Ishikawa (cell line): Measurements from ENCODE around the gene A3GALT2.

Source experiments
- CEBPB ChIP-seq: IDR thresholded peaks from 2 replicates; pipeline ENCODE4 v1.6.1; 2012
- CREB1 ChIP-seq: IDR thresholded peaks from 2 replicates; pipeline ENCODE4 v1.6.1; 2012; ENCODE audit warnings: low read depth
- EGR1 ChIP-seq: IDR thresholded peaks from 2 replicates; pipeline ENCODE4 v1.6.1; 2012
- EP300 ChIP-seq: IDR thresholded peaks from 2 replicates; pipeline ENCODE4 v1.6.1; 2012; ENCODE audit warnings: borderline replicate concordance
- FOXM1 ChIP-seq: IDR thresholded peaks from 2 replicates; pipeline ENCODE4 v1.6.1; 2012; ENCODE audit warnings: low read depth, borderline replicate concordance
- MAX ChIP-seq: IDR thresholded peaks from 2 replicates; pipeline ENCODE4 v1.6.1; 2012
- NFIC ChIP-seq: IDR thresholded peaks from 2 replicates; pipeline ENCODE4 v1.6.1; 2012
- RAD21 ChIP-seq: IDR thresholded peaks from 2 replicates; pipeline ENCODE4 v1.6.1; 2012; ENCODE audit warnings: low read depth
- REST ChIP-seq: IDR thresholded peaks from 2 replicates; pipeline ENCODE4 v1.6.1; 2012; ENCODE audit warnings: low read depth, mild to moderate bottlenecking
- TCF12 ChIP-seq: IDR thresholded peaks from 2 replicates; pipeline ENCODE4 v1.6.1; 2012; ENCODE audit warnings: low read depth
- TEAD4 ChIP-seq: IDR thresholded peaks from 2 replicates; pipeline ENCODE4 v1.6.1; 2012
- USF1 ChIP-seq: IDR thresholded peaks from 2 replicates; pipeline ENCODE4 v1.6.1; 2012
- YY1 ChIP-seq: IDR thresholded peaks from 2 replicates; pipeline ENCODE4 v1.6.1; 2012; ENCODE audit warnings: low read depth
- ZBTB7A ChIP-seq: IDR thresholded peaks from 2 replicates; pipeline ENCODE4 v1.6.1; 2012; ENCODE audit warnings: low read depth

GRCh38 chr1:33332881-33333280 is 12.0 kb upstream of the A3GALT2 start:
- TF ChIP-seq REST (no peak), RAD21 (no peak), YY1 (no peak), EP300 (no peak), CREB1 (no peak), MAX (no peak), TEAD4 (no peak), TCF12 (no peak), NFIC (no peak), CEBPB (no peak), FOXM1 (no peak), ZBTB7A (no peak), EGR1 (no peak), USF1 (no peak)
